Endothelial cell of umbilical vein (primary cell): Measurements from ENCODE around the gene SPINT2. TPM values are rescaled to one million over a fixed set of nuclear protein-coding genes. Genes with fewer than 3 reads are reported as not detected.
A peak's percentile ranks its signal among the peaks of the same experiment; 100 is the strongest.

Experiments
- BruUV-seq: library from RNA; stranded (reverse); fragments of 400-500 nt; replicated peaks from 2 replicates; lab custom pipeline; 2021; lab: Mats Ljungman, UMichigan
- CTCF ChIA-PET: fragments of 300-600, 350-600 bp; sonication (Branson Sonifier 250); formaldehyde crosslinking; loops from one replicate; lab custom pipeline; 2021; ENCODE audit warnings: antibody characterized with exemption, inconsistent platforms; lab: Charles Lee
- POLR2A ChIA-PET: fragments of 300-600, 350-600 bp; sonication (Branson Sonifier 250); formaldehyde crosslinking; loops from one replicate; lab custom pipeline; 2021; ENCODE audit warnings: antibody characterized with exemption, inconsistent platforms; lab: Charles Lee
- DNase-seq: peaks from one replicate; pipeline ENCODE4 v3.0.0-alpha.2; 2011; ENCODE audit warnings: low read depth, low spot score
- FAIRE-seq: peaks from 2 replicates; lab custom pipeline; 2011; peaks lifted over from hg19 to GRCh38; lab: Jason Lieb, UNC
- H2AFZ ChIP-seq: 2 replicates; pipeline ENCODE4 v1.6.0; 2012; ENCODE audit warnings: low read depth, low read length, control low read depth, inconsistent platforms
- H3K27ac ChIP-seq: 2 replicates; pipeline ENCODE4 v1.5.1; 2011; ENCODE audit warnings: low read depth, mild to moderate bottlenecking, control low read depth, low read length, moderate library complexity; ENCODE audit not compliant: insufficient read depth
- H3K27me3 ChIP-seq, 2 experiments: 2 replicates each; pipeline versions ENCODE4 v1.6.0 to v1.6.1; 2011; ENCODE audit warnings: low read length in 2 of 2, mixed read lengths in 1 of 2; ENCODE audit not compliant: control insufficient read depth in 2 of 2, insufficient read depth in 2 of 2
- H3K36me3 ChIP-seq, 2 experiments: 2 replicates in 1 of 2; 3 replicates in 1 of 2; pipeline ENCODE4 v1.5.1; 2011; ENCODE audit warnings: low read length in 2 of 2, mild to moderate bottlenecking in 1 of 2, moderate library complexity in 1 of 2; ENCODE audit not compliant: control insufficient read depth in 2 of 2, insufficient read depth in 2 of 2; ENCODE audit errors: extremely low read depth in 1 of 2
- H3K4me1 ChIP-seq: 3 replicates; pipeline ENCODE4 v1.5.1; 2011; ENCODE audit warnings: mild to moderate bottlenecking, low read length; ENCODE audit not compliant: control insufficient read depth, insufficient read depth; ENCODE audit errors: extremely low read depth
- H3K4me2 ChIP-seq: 2 replicates; pipeline ENCODE4 v1.6.1; 2011; ENCODE audit warnings: low read length, control low read depth, mixed read lengths; ENCODE audit not compliant: insufficient read depth
- H3K4me3 ChIP-seq, 3 experiments: fragments of 200-600 bp in 1 of 3; sonication (generic), shearing (Covaris generic) in 1 of 3; replicated peaks in 1 of 3; 2 replicates each; pipeline ENCODE4 v1.5.1; 2011 to 2016; ENCODE audit warnings: control low read depth in 3 of 3, low read length in 3 of 3, mild to moderate bottlenecking in 2 of 3, inconsistent platforms in 1 of 3, low read depth in 1 of 3, moderate library complexity in 1 of 3; ENCODE audit not compliant: insufficient read depth in 1 of 3
- H3K79me2 ChIP-seq: 2 replicates; pipeline ENCODE4 v1.6.0; 2012; ENCODE audit warnings: low read length, inconsistent platforms; ENCODE audit not compliant: control insufficient read depth, insufficient read depth
- H3K9ac ChIP-seq: replicated peaks from 2 replicates; pipeline ENCODE3; 2011; ENCODE audit warnings: low read length, control low read depth; ENCODE audit not compliant: insufficient read depth; ENCODE audit errors: extremely low read depth
- H3K9me1 ChIP-seq: replicated peaks from 3 replicates; pipeline ENCODE4 v1.6.0; 2011; ENCODE audit warnings: mild to moderate bottlenecking, low read length; ENCODE audit not compliant: control insufficient read depth, insufficient read depth; ENCODE audit errors: extremely low read depth
- H3K9me3 ChIP-seq: replicated peaks from 2 replicates; pipeline ENCODE4 v1.5.1; 2012; ENCODE audit warnings: low read length, inconsistent platforms; ENCODE audit not compliant: control insufficient read depth, insufficient read depth
- H4K20me1 ChIP-seq: replicated peaks from 2 replicates; pipeline ENCODE3; 2011; ENCODE audit warnings: mild to moderate bottlenecking, low read length; ENCODE audit not compliant: control insufficient read depth, insufficient read depth; ENCODE audit errors: extremely low read depth
- CTCF ChIP-seq, 2 donors: IDR thresholded peaks; 1 replicate in 1 of 2; 2 replicates in 1 of 2; pipeline ENCODE4 v1.5.1; 2011; ENCODE audit warnings: low read length in 2 of 2, mild to moderate bottlenecking in 2 of 2, moderate library complexity in 2 of 2, control low read depth in 1 of 2, inconsistent platforms in 1 of 2, low read depth in 1 of 2; ENCODE audit not compliant: insufficient read depth in 1 of 2; ENCODE audit errors: extremely low read depth in 1 of 2
- FOS ChIP-seq: IDR thresholded peaks from 2 replicates; pipeline ENCODE4 v1.6.1; 2011; ENCODE audit warnings: mild to moderate bottlenecking, low read length, moderate library complexity, borderline replicate concordance; ENCODE audit not compliant: insufficient read depth
- GATA2 ChIP-seq: IDR thresholded peaks from 2 replicates; pipeline ENCODE4 v1.7.0; 2011; ENCODE audit warnings: low read depth, mild to moderate bottlenecking, moderate library complexity, mixed read lengths, low read length; ENCODE audit not compliant: insufficient read length, insufficient read depth
- JUN ChIP-seq: IDR thresholded peaks from 2 replicates; pipeline ENCODE4 v1.6.1; 2011; ENCODE audit warnings: borderline replicate concordance, low read depth; ENCODE audit not compliant: insufficient read length, insufficient read depth
- MAX ChIP-seq: IDR thresholded peaks from 2 replicates; pipeline ENCODE4 v1.6.1; 2011; ENCODE audit not compliant: insufficient read depth, insufficient read length
- MYC ChIP-seq: IDR thresholded peaks from one replicate; pipeline ENCODE4 v1.6.1; 2011; ENCODE audit warnings: mild to moderate bottlenecking, low read depth, low read length
- POLR2A ChIP-seq: IDR thresholded peaks from 2 replicates; pipeline ENCODE4 v1.6.1; 2012; ENCODE audit warnings: low read depth, mild to moderate bottlenecking, control low read depth, low read length
- POLR2AphosphoS5 ChIP-seq: IDR thresholded peaks from 2 replicates; pipeline ENCODE4 v1.6.1; 2012; ENCODE audit warnings: low read depth, mild to moderate bottlenecking, control low read depth, low read length, moderate library complexity; ENCODE audit not compliant: insufficient read depth
- dilution Hi-C: fragments of 300-500 bp; cut with MboI; formaldehyde crosslinking; loops from one replicate; pipeline ENCODE4 v1.15.0; 2019; ENCODE audit warnings: low sequenced_read_pairs; ENCODE audit not compliant: extremely low pct_ligation_motif_present
- intact Hi-C: fragments of 100-400 bp; cut with micrococcal nuclease; formaldehyde crosslinking; loops from one replicate; pipeline ENCODE4 v1.10.0; 2022
- polyA plus RNA-seq, 4 experiments: library from polyadenylated mRNA; depleted of rRNA in 3 of 4; stranded (reverse) in 3 of 4; unstranded in 1 of 4; fragments of >200 nt; gene quantifications; 2 replicates each; pipeline versions ENCODE4 v1.2.1 to v1.2.3, GENCODE V29; 2011 to 2012; ENCODE audit warnings: missing spikeins in 1 of 4
- total RNA-seq: library from RNA; stranded (reverse); gene quantifications from 2 replicates; pipeline ENCODE4 v1.2.3, GENCODE V29; 2021

Gene SPINT2
- total and polyA plus RNA-seq, 2 donors (not counting 3 experiments of a cell fraction or from before 2014, with no cell fraction given): 28.9 to 46.6 TPM

- DNase-seq (no peak), FAIRE-seq (no peak)
- Histone ChIP-seq H3K4me2 (no peak overlapping the region), H3K27ac (no peak overlapping the region), H3K4me1 (peaks cover 25% of the 10 kb centered on the region), H3K9me3 (no peaks in the 10 kb centered on the region), H3K4me3 (no peak overlapping the region), H2AFZ (no peak overlapping the region), H3K36me3 (no peaks in the 10 kb centered on the region), H4K20me1 (no peaks in the 10 kb centered on the region), H3K9ac (no peak overlapping the region), H3K27me3 (no peaks in the 10 kb centered on the region), H3K9me1 (no peaks in the 10 kb centered on the region), H3K79me2 (no peaks in the 10 kb centered on the region)
- ChIA-PET CTCF (interaction anchor here (0.7 to 1.7 kb wide), 9 partner anchors 10 to 380 kb away, joined by 3 to 14 read pairs (median 3); partner anchors contain the start of genes PPP1R14A and PSMD8), POLR2A (no interaction called here)
- no TSS peak for BruUV-seq
- TF ChIP-seq POLR2AphosphoS5 (no peak), MYC (no peak), MAX (no peak), FOS (no peak), GATA2 (no peak), POLR2A (no peak)
- dilution Hi-C loops (no loop called here), intact Hi-C loops (loop anchor here (2.0 kb wide), 1 partner anchor 51 kb away; no protein-coding TSS in a partner anchor)
These were observed 1.6 kb downstream of the SPINT2 start for GRCh38 chr19:38265921-38266429.

- Histone ChIP-seq H3K27ac (peak overlapping the region; percentile 23), H3K27me3 (no peaks in the 10 kb centered on the region), H3K9me1 (no peaks in the 10 kb centered on the region), H3K36me3 (no peaks in the 10 kb centered on the region), H3K9me3 (no peaks in the 10 kb centered on the region), H4K20me1 (no peaks in the 10 kb centered on the region), H3K79me2 (no peaks in the 10 kb centered on the region), H3K4me1 (peaks cover 25% of the 10 kb centered on the region), H3K4me3 (no peak overlapping the region), H3K4me2 (peak overlapping the region; percentile 37), H3K9ac (peak overlapping the region; percentile 12), H2AFZ (peak overlapping the region; percentile 91)
- FAIRE-seq (peak; percentile 90), DNase-seq (peak; percentile 55)
- BruUV-seq: no TSS peak
- TF ChIP-seq JUN (peak; percentile 3), FOS (peak; percentile 49), CTCF (IDR thresholded peaks at IDR 0.05; ENCODE audit: extremely low read depth in 1 of 2, insufficient read depth in 1 of 2, low read depth in 1 of 2, low read length in 2 of 2) (no peak)
- ChIA-PET POLR2A (no interaction called here), CTCF (interaction anchor here (1.2 kb wide), 1 partner anchor 32 kb away, joined by 4 read pairs; no protein-coding TSS in a partner anchor)
- dilution Hi-C loops (no loop called here), intact Hi-C loops (loop anchor here (1.0 kb wide), 1 partner anchor 11 kb away; no protein-coding TSS in a partner anchor)
These were observed 2.7 kb downstream of the SPINT2 start for GRCh38 chr19:38266981-38267597.
